ENCODE results near the gene S1PR5. TPM values are rescaled to one million over a fixed set of nuclear protein-coding genes. Genes with fewer than 3 reads are reported as not detected.

Gene S1PR5
- total and polyA plus RNA-seq, 2 of the 8 experiments (the other 6 are each of a cell fraction or from before 2014, with no cell fraction given), result 2.4 to 8.6 TPM

DNA sequence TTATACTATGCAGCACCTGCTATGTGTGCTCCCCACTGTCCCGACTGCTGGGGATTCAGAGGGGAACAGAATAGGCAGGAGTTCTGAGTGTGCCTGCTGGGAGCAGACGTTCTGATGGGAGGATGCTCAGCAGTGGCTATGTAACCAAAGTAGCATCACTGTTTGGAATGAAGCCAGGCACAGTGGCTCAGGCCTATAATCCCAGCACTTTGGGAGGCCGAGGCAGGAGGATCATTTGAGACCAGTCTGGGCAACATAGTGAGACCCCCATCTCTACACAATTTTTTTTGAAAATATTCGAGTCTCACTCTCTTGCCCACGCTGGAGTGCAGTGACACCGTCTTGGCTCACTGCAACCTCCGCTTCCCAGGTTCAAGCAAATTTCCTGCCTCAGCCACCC is 32.5 kb upstream of the S1PR5 start:
- Histone ChIP-seq H3K79me2 (ENCODE audit: control insufficient read depth in 1 of 2, insufficient read depth in 2 of 2, low read length in 2 of 2) (peaks cover 0 to 9% of the 10 kb centered on the region in 2 experiments; a peak in 2 of 4 replicates), H4K8ac (ENCODE audit: extremely low read depth, insufficient read depth, low read length) (no peak overlapping the region), H3K4me1 (replicated peaks in 1 of 4; ENCODE audit: control insufficient read depth in 3 of 4, insufficient read depth in 4 of 4, low read length in 3 of 4) (peaks cover 0 to under 1% (median 0%) of the 10 kb centered on the region in 4 experiments; a peak in 2 of 7 replicates), H3K27me3 (replicated peaks in 1 of 4; ENCODE audit: control insufficient read depth in 3 of 4, extremely low read depth in 1 of 4, insufficient read depth in 3 of 4, low read length in 3 of 4) (no peaks in the 10 kb centered on the region), H3K36me3 (ENCODE audit: control insufficient read depth in 2 of 4, insufficient read depth in 4 of 4, low read length in 3 of 4) (peaks cover 9 to 44% (median 36%) of the 10 kb centered on the region in 4 experiments; a peak in 7 of 8 replicates), H3K4me3 (ENCODE audit: extremely low read depth in 1 of 4, insufficient read depth in 2 of 4, low read depth in 3 of 4, low read length in 4 of 4) (no peak overlapping the region), H2BK15ac (ENCODE audit: low read length) (no peak overlapping the region), H2AK5ac (ENCODE audit: low read depth, low read length) (no peak overlapping the region), H3K9ac (replicated peaks in 1 of 4; ENCODE audit: extremely low read depth in 1 of 4, low read depth in 3 of 4, low read length in 3 of 4) (no peak overlapping the region), H2BK5ac (ENCODE audit: low read depth, low read length) (no peak overlapping the region), H3K14ac (ENCODE audit: insufficient read length) (no peak overlapping the region), H3K9me3 (ENCODE audit: insufficient read depth in 2 of 2, low read depth in 1 of 2, low read length in 1 of 2) (no peaks in the 10 kb centered on the region), H3K23me2 (ENCODE audit: low read depth, low read length) (no peaks in the 10 kb centered on the region), H3K4ac (replicated peaks; ENCODE audit: insufficient read length, low read depth, low read length) (no peak overlapping the region), H4K5ac (ENCODE audit: insufficient read length, low read depth, low read length) (no peak overlapping the region), H2AFZ (ENCODE audit: low read length) (no peak overlapping the region), H4K20me1 (replicated peaks in 1 of 2; ENCODE audit: control insufficient read depth in 1 of 2, insufficient read depth in 2 of 2, low read length in 2 of 2) (peaks cover 6 to 16% of the 10 kb centered on the region in 2 experiments), H3K79me1 (ENCODE audit: low read depth, low read length) (peaks cover 5% of the 10 kb centered on the region), H2BK12ac (ENCODE audit: low read depth, low read length) (no peak overlapping the region), H2BK120ac (replicated peaks; ENCODE audit: low read depth, low read length) (no peak overlapping the region), H3K4me2 (ENCODE audit: insufficient read depth in 1 of 2, low read depth in 2 of 2, low read length in 2 of 2) (no peak overlapping the region), H3K18ac (ENCODE audit: extremely low read depth, low read length) (no peak overlapping the region), H3K56ac (replicated peaks; ENCODE audit: insufficient read length, low read depth, low read length) (no peak overlapping the region), H3K23ac (ENCODE audit: insufficient read length) (no peak overlapping the region), H4K91ac (replicated peaks; ENCODE audit: insufficient read length, low read length) (no peak overlapping the region), H2BK20ac (ENCODE audit: low read length) (no peak overlapping the region), H3K27ac (ENCODE audit: low read depth, low read length) (no peak overlapping the region)
- DNase-seq (ENCODE audit: low read depth in 1 of 2, low spot score in 2 of 2) (no peak), FAIRE-seq (no peak)
- POLR2A ChIA-PET (ENCODE audit: partially characterized antibody), result no interaction called here
- TF ChIP-seq GTF2F1 (IDR thresholded peaks at IDR 0.05; ENCODE audit: borderline replicate concordance, low read depth, low read length), result no peak
- no peak for TF ChIP-seq ATF3 (IDR thresholded peaks at IDR 0.05; ENCODE audit: insufficient read depth, low read depth, low read length)
- TF ChIP-seq SAP30 (IDR thresholded peaks at IDR 0.05; ENCODE audit: insufficient read depth, insufficient replicate concordance, low read length), result no peak
- CTCF ChIA-PET (ENCODE audit: partially characterized antibody), result interaction anchor here (1.2 to 2.3 kb wide), 2 partner anchors 12 to 38 kb away, joined by 3 to 9 read pairs; no protein-coding TSS in a partner anchor
- WGBS, 2 experiments (ENCODE audit: extremely low coverage in 1 of 2, insufficient coverage in 1 of 2, insufficient read length in 1 of 2, insufficient replicate concordance in 2 of 2, low coverage in 1 of 2, low lambda C conversion rate in 2 of 2, missing lambda C conversion rate in 1 of 2), result 98% methylated on average over 7 of the region's 7 CpGs; no CpG with 5 or more reads in 1 of the 2 experiments

Data from H1 (cell line).